Panc1 (cell line): ENCODE results near the gene GRM7. TPM values are rescaled to one million over a fixed set of nuclear protein-coding genes. Genes with fewer than 3 reads are reported as not detected.

Experiments used
- ATAC-seq: fragments of 200-7000 bp; cut with Tn5 transposase; 2 replicates; pipeline ENCODE4 v1.9.1; 2020; ENCODE audit warnings: mild to moderate bottlenecking, moderate library complexity
- BruUV-seq: library from RNA; stranded (reverse); fragments of 400-500 nt; replicated peaks from 2 replicates; lab custom pipeline; 2021; lab: Mats Ljungman, UMichigan
- CTCF ChIA-PET: fragments of 300-600 bp; sonication (Branson Sonifier 250); formaldehyde crosslinking; loops from one replicate; lab custom pipeline; 2022; ENCODE audit warnings: antibody characterized with exemption; lab: Charles Lee
- POLR2A ChIA-PET: fragments of 300-600 bp; sonication (Branson Sonifier 250); formaldehyde crosslinking; loops from one replicate; lab custom pipeline; 2022; ENCODE audit warnings: antibody characterized with exemption; lab: Charles Lee
- DNase-seq: peaks from one replicate; pipeline ENCODE4 v3.0.0-alpha.2; 2010; ENCODE audit warnings: low read depth, low spot score
- H3K27ac ChIP-seq: 2 replicates; pipeline ENCODE4 v1.5.1; 2011; ENCODE audit warnings: mild to moderate bottlenecking, low read length, inconsistent platforms
- H3K27me3 ChIP-seq: fragments of 200-500 bp; sonication (Bioruptor generic); 2 replicates; pipeline ENCODE4 v1.6.0; 2014; ENCODE audit warnings: low read length, inconsistent platforms; ENCODE audit not compliant: control insufficient read depth, insufficient read depth
- H3K36me3 ChIP-seq: fragments of 200-500 bp; sonication (Bioruptor generic); 2 replicates; pipeline ENCODE4 v1.5.1; 2014; ENCODE audit warnings: inconsistent platforms, mild to moderate bottlenecking, low read length, moderate library complexity; ENCODE audit not compliant: control insufficient read depth, insufficient read depth
- H3K4me1 ChIP-seq: 2 replicates; pipeline ENCODE4 v1.5.1; 2011; ENCODE audit warnings: inconsistent platforms, mild to moderate bottlenecking, low read length, moderate library complexity; ENCODE audit not compliant: control insufficient read depth, insufficient read depth
- H3K4me3 ChIP-seq, 2 experiments: 2 replicates each; pipeline ENCODE4 v1.5.1; 2011 to 2012; ENCODE audit warnings: low read depth in 2 of 2, low read length in 2 of 2, mild to moderate bottlenecking in 2 of 2, inconsistent platforms in 1 of 2, moderate library complexity in 1 of 2
- H3K9me3 ChIP-seq: fragments of 200-500 bp; sonication (Bioruptor generic); 2 replicates; pipeline ENCODE4 v1.5.1; 2014; ENCODE audit warnings: low read depth, mild to moderate bottlenecking, inconsistent platforms, low read length, moderate library complexity; ENCODE audit not compliant: control insufficient read depth, insufficient read depth
- CTCF ChIP-seq: fragments of 450-650 bp; IDR thresholded peaks from 2 replicates; pipeline ENCODE4 v1.5.1; 2017; ENCODE audit warnings: mild to moderate bottlenecking
- POLR2AphosphoS5 ChIP-seq: IDR thresholded peaks from 2 replicates; pipeline ENCODE4 v1.6.1; 2012; ENCODE audit warnings: mild to moderate bottlenecking, low read depth, low read length, moderate library complexity
- SIN3A ChIP-seq: IDR thresholded peaks from 2 replicates; pipeline ENCODE4 v1.6.1; 2012; ENCODE audit warnings: low read depth, mild to moderate bottlenecking, low read length, moderate library complexity, borderline replicate concordance; ENCODE audit not compliant: insufficient read depth
- TCF7L2 ChIP-seq: IDR thresholded peaks from 2 replicates; pipeline ENCODE4 v1.6.1; 2011; ENCODE audit warnings: mild to moderate bottlenecking, low read depth, low read length, inconsistent platforms
- in situ Hi-C: cut with HindIII; loops from 2 replicates; pipeline ENCODE4 v1.10.0; 2016; ENCODE audit warnings: low sequenced_read_pairs, low pct_unique_long_range_greater_than_20kb
- intact Hi-C: fragments of 100-400 bp; cut with micrococcal nuclease; formaldehyde crosslinking; loops from one replicate; pipeline ENCODE4 v1.10.0; 2022; ENCODE audit not compliant: unreplicated experiment
- total RNA-seq: library from RNA; stranded (reverse); gene quantifications from one replicate; pipeline ENCODE4 v1.2.1, GENCODE V29; 2021; ENCODE audit not compliant: unreplicated experiment
- TF ChIP-seq, protein P1 (sequence below), 2 experiments: IDR thresholded peaks; 2 replicates each; pipeline ENCODE4 v1.6.1; 2011 to 2012; ENCODE audit warnings: low read depth in 2 of 2, control low read depth in 1 of 2, low read length in 1 of 2, mild to moderate bottlenecking in 1 of 2, moderate library complexity in 1 of 2; ENCODE audit not compliant: insufficient read depth in 1 of 2

GRM7 gene
- total RNA-seq, 1 experiment from 2014 or later = not detected

DNA sequence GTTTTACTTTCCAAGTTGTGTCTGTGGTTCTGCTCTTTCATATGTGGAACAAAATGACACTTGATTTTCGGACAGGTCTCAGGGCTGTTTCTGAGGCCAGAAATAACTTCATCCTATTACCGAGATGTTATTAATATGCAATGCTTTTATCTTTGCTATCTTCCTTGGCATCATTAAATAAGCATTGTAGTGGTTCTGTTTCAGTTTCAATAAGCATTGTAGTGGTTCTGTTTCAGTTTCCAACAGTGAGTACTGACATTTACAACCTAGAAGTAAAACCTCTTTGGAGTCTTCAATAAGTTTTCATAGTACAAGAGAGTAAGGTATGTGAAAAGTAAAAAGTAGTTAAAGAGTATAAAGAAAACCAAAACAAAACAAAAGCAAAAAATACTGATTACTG is 746.2 kb downstream of the GRM7 start:
- Histone ChIP-seq H3K27ac (no peak overlapping the region), H3K27me3 (no peaks in the 10 kb centered on the region), H3K36me3 (no peaks in the 10 kb centered on the region), H3K4me3 (no peak overlapping the region), H3K4me1 (no peaks in the 10 kb centered on the region), H3K9me3 (no peaks in the 10 kb centered on the region)
- ChIA-PET CTCF (no interaction called here), POLR2A (no interaction called here)
- DNase-seq (no peak), ATAC-seq (no peak)
- no TSS peak for BruUV-seq
- in situ Hi-C loops = no loop called here
- intact Hi-C loops = no loop called here
- no peak for TF ChIP-seq CTCF
- TF ChIP-seq TCF7L2 = no peak
- no peak for TF ChIP-seq POLR2AphosphoS5
- TF ChIP-seq SIN3A = no peak
- TF ChIP-seq, protein P1, sequence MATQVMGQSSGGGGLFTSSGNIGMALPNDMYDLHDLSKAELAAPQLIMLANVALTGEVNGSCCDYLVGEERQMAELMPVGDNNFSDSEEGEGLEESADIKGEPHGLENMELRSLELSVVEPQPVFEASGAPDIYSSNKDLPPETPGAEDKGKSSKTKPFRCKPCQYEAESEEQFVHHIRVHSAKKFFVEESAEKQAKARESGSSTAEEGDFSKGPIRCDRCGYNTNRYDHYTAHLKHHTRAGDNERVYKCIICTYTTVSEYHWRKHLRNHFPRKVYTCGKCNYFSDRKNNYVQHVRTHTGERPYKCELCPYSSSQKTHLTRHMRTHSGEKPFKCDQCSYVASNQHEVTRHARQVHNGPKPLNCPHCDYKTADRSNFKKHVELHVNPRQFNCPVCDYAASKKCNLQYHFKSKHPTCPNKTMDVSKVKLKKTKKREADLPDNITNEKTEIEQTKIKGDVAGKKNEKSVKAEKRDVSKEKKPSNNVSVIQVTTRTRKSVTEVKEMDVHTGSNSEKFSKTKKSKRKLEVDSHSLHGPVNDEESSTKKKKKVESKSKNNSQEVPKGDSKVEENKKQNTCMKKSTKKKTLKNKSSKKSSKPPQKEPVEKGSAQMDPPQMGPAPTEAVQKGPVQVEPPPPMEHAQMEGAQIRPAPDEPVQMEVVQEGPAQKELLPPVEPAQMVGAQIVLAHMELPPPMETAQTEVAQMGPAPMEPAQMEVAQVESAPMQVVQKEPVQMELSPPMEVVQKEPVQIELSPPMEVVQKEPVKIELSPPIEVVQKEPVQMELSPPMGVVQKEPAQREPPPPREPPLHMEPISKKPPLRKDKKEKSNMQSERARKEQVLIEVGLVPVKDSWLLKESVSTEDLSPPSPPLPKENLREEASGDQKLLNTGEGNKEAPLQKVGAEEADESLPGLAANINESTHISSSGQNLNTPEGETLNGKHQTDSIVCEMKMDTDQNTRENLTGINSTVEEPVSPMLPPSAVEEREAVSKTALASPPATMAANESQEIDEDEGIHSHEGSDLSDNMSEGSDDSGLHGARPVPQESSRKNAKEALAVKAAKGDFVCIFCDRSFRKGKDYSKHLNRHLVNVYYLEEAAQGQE (IDR thresholded peaks at IDR 0.05; ENCODE audit: insufficient read depth in 1 of 2, low read depth in 2 of 2, low read length in 1 of 2) = no peak

DNA sequence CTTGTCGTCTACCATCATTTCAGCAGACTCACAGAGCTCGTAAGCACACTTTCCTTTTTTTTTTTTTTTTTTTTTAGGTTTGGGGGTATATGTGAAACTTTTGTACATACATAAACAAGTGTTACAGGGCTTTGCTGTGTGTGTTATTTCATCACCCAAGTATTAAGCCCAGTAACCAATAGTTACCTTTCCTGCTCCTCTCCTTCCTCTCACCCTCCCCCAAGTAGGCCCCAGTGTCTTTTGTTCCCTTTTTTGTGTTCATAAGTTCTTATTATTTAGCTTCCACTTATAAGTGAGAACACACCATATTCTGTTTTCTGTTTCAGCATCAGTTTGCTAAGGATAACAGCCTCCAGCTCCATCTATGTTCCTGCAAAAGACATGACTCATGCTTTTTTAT is 746.8 kb downstream of the GRM7 start:
- DNase-seq (no peak), ATAC-seq (no peak)
- Histone ChIP-seq H3K4me1 (no peaks in the 10 kb centered on the region), H3K27ac (no peak overlapping the region), H3K36me3 (no peaks in the 10 kb centered on the region), H3K4me3 (no peak overlapping the region), H3K27me3 (no peaks in the 10 kb centered on the region), H3K9me3 (no peaks in the 10 kb centered on the region)
- in situ Hi-C loops (no loop called here), intact Hi-C loops (no loop called here)
- CTCF ChIA-PET = no interaction called here
- POLR2A ChIA-PET = no interaction called here
- TF ChIP-seq, protein P1 (IDR thresholded peaks at IDR 0.05; ENCODE audit: insufficient read depth in 1 of 2, low read depth in 2 of 2, low read length in 1 of 2) = no peak
- TF ChIP-seq CTCF (no peak), TCF7L2 (no peak), POLR2AphosphoS5 (no peak), SIN3A (no peak)
- no TSS peak for BruUV-seq
